ENCODE data around the gene SLC5A3. TPM values are rescaled to one million over a fixed set of nuclear protein-coding genes. Genes with fewer than 3 reads are reported as not detected.

The SLC5A3 gene
- 24.1 and 34.0 TPM in 2 replicates for total RNA-seq

- peak within 1 kb of the TSS; percentile 79 for H3K4me3 ChIP-seq (ENCODE audit: low read depth, low read length)
- no peaks in the 10 kb centered on the region for H3K36me3 ChIP-seq (ENCODE audit: control insufficient read depth, insufficient read depth, low read length)
- TF ChIP-seq, protein P1, sequence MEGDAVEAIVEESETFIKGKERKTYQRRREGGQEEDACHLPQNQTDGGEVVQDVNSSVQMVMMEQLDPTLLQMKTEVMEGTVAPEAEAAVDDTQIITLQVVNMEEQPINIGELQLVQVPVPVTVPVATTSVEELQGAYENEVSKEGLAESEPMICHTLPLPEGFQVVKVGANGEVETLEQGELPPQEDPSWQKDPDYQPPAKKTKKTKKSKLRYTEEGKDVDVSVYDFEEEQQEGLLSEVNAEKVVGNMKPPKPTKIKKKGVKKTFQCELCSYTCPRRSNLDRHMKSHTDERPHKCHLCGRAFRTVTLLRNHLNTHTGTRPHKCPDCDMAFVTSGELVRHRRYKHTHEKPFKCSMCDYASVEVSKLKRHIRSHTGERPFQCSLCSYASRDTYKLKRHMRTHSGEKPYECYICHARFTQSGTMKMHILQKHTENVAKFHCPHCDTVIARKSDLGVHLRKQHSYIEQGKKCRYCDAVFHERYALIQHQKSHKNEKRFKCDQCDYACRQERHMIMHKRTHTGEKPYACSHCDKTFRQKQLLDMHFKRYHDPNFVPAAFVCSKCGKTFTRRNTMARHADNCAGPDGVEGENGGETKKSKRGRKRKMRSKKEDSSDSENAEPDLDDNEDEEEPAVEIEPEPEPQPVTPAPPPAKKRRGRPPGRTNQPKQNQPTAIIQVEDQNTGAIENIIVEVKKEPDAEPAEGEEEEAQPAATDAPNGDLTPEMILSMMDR (IDR thresholded peaks at IDR 0.05; ENCODE audit: insufficient read depth, low read length, severe bottlenecking) = no peak
- DNase-seq (ENCODE audit: low read depth) (peak; percentile 51), FAIRE-seq (no peak)
- H3K27me3 ChIP-seq (ENCODE audit: control insufficient read depth, insufficient read depth, low read length) = no peaks in the 10 kb centered on the region
Measured at GRCh38 chr21:34073032-34073748, at the start of gene SLC5A3, which contains the start of gene MRPS6. TSS of gene SLC5A3 (plus strand) at chr21:34073578. CDS start at chr21:34095199, 21,621 bp downstream. TSS of gene MRPS6 (plus strand) at chr21:34073578. CDS start at chr21:34073701, 123 bp downstream.

DNA sequence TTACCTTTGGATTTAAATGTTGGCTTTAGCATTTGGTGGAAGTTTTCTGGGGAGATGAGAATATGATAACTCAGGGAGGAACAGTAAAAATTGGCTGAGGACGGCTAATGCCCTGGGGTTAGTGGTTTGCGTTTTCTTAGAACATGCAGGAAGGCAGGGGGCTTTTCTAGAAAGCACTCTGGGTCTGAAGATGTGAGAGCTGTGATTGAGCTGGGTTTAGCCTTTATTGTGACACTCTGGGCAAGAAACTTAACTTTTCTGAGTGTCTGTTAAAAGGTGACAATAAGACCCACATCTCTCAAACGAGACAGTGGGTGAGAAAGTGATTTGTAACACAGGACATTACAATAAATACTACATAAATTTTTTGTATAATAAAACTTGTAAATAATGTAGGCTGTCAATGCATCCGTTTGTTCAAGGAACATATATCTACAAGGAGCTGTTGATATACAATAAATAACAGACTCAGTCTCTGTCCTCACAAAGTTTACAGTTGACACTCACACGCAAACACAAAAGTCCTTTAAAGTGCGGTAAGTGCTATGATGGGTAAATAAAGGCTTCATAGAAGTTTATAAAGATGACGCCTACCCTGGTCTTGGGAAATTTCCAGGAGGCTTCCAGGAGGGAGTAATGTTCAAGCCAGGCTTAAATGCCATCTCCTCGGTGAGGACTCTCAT lies 49.5 kb upstream of the SLC5A3 start:
- TF ChIP-seq, protein P1 (IDR thresholded peaks at IDR 0.05; ENCODE audit: insufficient read depth, low read length, severe bottlenecking) = no peak
- Histone ChIP-seq H3K36me3 (ENCODE audit: control insufficient read depth, insufficient read depth, low read length) (no peaks in the 10 kb centered on the region), H3K27me3 (ENCODE audit: control insufficient read depth, insufficient read depth, low read length) (no peaks in the 10 kb centered on the region), H3K4me3 (ENCODE audit: low read depth, low read length) (no peak overlapping the region)
- DNase-seq (ENCODE audit: low read depth) (no peak), FAIRE-seq (no peak)

DNA sequence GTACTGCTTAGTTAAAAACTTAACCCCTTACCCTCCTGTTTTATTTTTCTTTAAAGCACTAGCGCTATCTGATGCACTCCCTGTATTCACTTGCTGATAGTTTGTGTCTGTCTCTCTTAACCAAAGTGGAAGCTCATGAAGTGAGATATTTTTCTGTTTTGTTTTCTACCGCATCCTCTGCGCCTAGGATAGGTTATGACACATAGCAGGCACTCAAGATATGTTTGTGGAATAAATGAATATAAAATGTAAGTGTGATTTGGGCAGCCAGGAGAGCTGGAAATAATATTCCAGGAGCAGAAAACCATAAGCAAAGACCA lies 49.0 kb upstream of the SLC5A3 start:
- TF ChIP-seq, protein P1 (IDR thresholded peaks at IDR 0.05; ENCODE audit: insufficient read depth, low read length, severe bottlenecking) = no peak
- FAIRE-seq = no peak
- no peak for DNase-seq (ENCODE audit: low read depth)

GRCh38 chr21:34027721-34028461 lies 45.5 kb upstream of the SLC5A3 start:
- no peak for FAIRE-seq

More for the DNA sequence above, 49.0 kb upstream of the SLC5A3 start:
- no peaks in the 10 kb centered on the region for H3K36me3 ChIP-seq (ENCODE audit: control insufficient read depth, insufficient read depth, low read length)
- H3K27me3 ChIP-seq (ENCODE audit: control insufficient read depth, insufficient read depth, low read length) = no peaks in the 10 kb centered on the region
- no peak overlapping the region for H3K4me3 ChIP-seq (ENCODE audit: low read depth, low read length)

GRCh38 chr21:34029743-34030528 lies 43.4 kb upstream of the SLC5A3 start:
- no peaks in the 10 kb centered on the region for H3K36me3 ChIP-seq (ENCODE audit: control insufficient read depth, insufficient read depth, low read length)
- TF ChIP-seq, protein P1 (IDR thresholded peaks at IDR 0.05; ENCODE audit: insufficient read depth, low read length, severe bottlenecking) = no peak
- FAIRE-seq (peak; percentile 50), DNase-seq (ENCODE audit: low read depth) (peak; percentile 92)
- H3K27me3 ChIP-seq (ENCODE audit: control insufficient read depth, insufficient read depth, low read length) = no peaks in the 10 kb centered on the region
- H3K4me3 ChIP-seq (ENCODE audit: low read depth, low read length) = no peak overlapping the region

More at GRCh38 chr21:34027721-34028461, 45.5 kb upstream of the SLC5A3 start:
- DNase-seq (ENCODE audit: low read depth) = no peak
- TF ChIP-seq, protein P1 (IDR thresholded peaks at IDR 0.05; ENCODE audit: insufficient read depth, low read length, severe bottlenecking) = no peak
- Histone ChIP-seq H3K4me3 (ENCODE audit: low read depth, low read length) (no peak overlapping the region), H3K27me3 (ENCODE audit: control insufficient read depth, insufficient read depth, low read length) (no peaks in the 10 kb centered on the region), H3K36me3 (ENCODE audit: control insufficient read depth, insufficient read depth, low read length) (no peaks in the 10 kb centered on the region)

All from bronchial epithelial cell (primary cell).